Upper lobe of left lung (tissue), 6 donors: Measurements from ENCODE around the gene TSPAN10. TPM values are rescaled to one million over a fixed set of nuclear protein-coding genes. Genes with fewer than 3 reads are reported as not detected.

Experiments used
- ATAC-seq, 2 donors: fragments of 200-7000 bp; cut with Tn5 transposase; one replicate each; pipeline ENCODE4 v1.9.1; 2022; ENCODE audit warnings: mild to moderate bottlenecking in 2 of 2, moderate library complexity in 2 of 2; ENCODE audit not compliant: low FRiP score in 2 of 2
- DNase-seq, 2 donors: peaks; one replicate each; pipeline ENCODE4 v3.0.0-alpha.2; 2019 to 2020
- H3K27ac ChIP-seq, 4 donors: fragments of 200-600 bp; sonication (generic); one replicate each; pipeline ENCODE4 v1.5.1; 2016 to 2019
- H3K27me3 ChIP-seq, 4 donors: fragments of 200-600 bp; sonication (generic); one replicate each; pipeline ENCODE4 v1.5.1; 2017 to 2019
- H3K36me3 ChIP-seq, 4 donors: fragments of 200-600 bp; sonication (generic); one replicate each; pipeline ENCODE4 v1.5.1; 2016 to 2019
- H3K4me1 ChIP-seq, 4 donors: fragments of 200-600 bp; sonication (generic); one replicate each; pipeline ENCODE4 v1.5.1; 2018 to 2019
- H3K4me3 ChIP-seq, 4 donors: fragments of 200-600 bp; sonication (generic); one replicate each; pipeline ENCODE4 v1.5.1; 2017 to 2019; ENCODE audit warnings: mild to moderate bottlenecking in 2 of 4, moderate library complexity in 1 of 4
- H3K9me3 ChIP-seq, 4 donors: fragments of 200-600 bp; sonication (generic); one replicate each; pipeline ENCODE4 v1.5.1; 2018 to 2019
- EP300 ChIP-seq, 4 donors: sonication (generic); formaldehyde crosslinking; IDR thresholded peaks; one replicate each; pipeline ENCODE4 v1.5.1; 2017; ENCODE audit warnings: antibody characterized with exemption in 4 of 4, control low read depth in 2 of 4
- POLR2A ChIP-seq, 4 donors: fragments of 450-650 bp; IDR thresholded peaks; one replicate each; pipeline ENCODE4 v1.5.1; 2016 to 2017; ENCODE audit warnings: antibody characterized with exemption in 4 of 4, mild to moderate bottlenecking in 2 of 4
- POLR2AphosphoS5 ChIP-seq, 2 donors: sonication (generic); formaldehyde crosslinking; IDR thresholded peaks; one replicate each; pipeline ENCODE4 v1.5.1; 2017; ENCODE audit warnings: antibody characterized with exemption in 2 of 2
- WGBS, 2 donors: methylation state at CpG; one replicate each; pipeline ENCODE4 v1.1.5; 2017 to 2018; 5-methylcytosine and 5-hydroxymethylcytosine counted together
- total RNA-seq, 6 donors: library from RNA; depleted of rRNA in 4 of 6; stranded (reverse); fragments of >200 nt in 4 of 6; gene quantifications; one replicate each; pipeline versions ENCODE4 v1.1.0 to v1.2.1, GENCODE V29; 2016 to 2021
- TF ChIP-seq, protein P1 (sequence below), 6 experiments: fragments of 450-650 bp in 4 of 6; fragments of 200-600 bp in 2 of 6; sonication (generic) in 2 of 6; IDR thresholded peaks; one replicate each; pipeline ENCODE4 v1.5.1; 2016 to 2019; ENCODE audit warnings: antibody characterized with exemption in 6 of 6
- donor health status: DM: no; HTN: no; CAD: no; lungs with moderate emphysema.
- donor health status: DM: no; HTN: yes; CAD: no; lungs with severe emphysema.

The TSPAN10 gene
- total RNA-seq, 6 donors from 2014 or later: 0.61 to 2.8 (median 1.0) TPM

DNA sequence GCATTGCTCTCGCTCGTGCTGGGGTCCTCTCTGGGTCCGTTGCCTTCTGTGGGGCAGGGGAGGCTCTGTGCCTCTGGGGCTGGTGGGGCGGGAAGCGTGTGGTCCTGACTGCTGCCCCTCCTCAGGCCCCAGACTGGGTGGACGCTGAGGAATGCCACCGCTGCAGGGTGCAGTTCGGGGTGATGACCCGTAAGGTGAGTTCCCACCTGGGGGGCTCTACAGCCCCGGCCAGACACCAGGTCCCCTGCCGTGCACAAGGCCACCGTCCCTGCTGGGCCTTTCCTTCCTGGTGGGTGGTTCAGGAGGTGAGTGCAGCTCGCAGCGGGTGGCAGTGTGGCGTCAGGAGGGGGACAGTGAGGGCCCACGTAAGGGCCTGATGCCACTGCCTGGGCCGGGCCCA, 53.6 kb downstream of the TSPAN10 start:
- no peak for ATAC-seq
- Histone ChIP-seq H3K27ac (no peak overlapping the region), H3K4me3 (no peak overlapping the region), H3K36me3 (peaks cover 51 to 100% (median 97%) of the 10 kb centered on the region in 4 donors), H3K9me3 (no peaks in the 10 kb centered on the region), H3K4me1 (peaks cover 2 to 9% (median 6%) of the 10 kb centered on the region in 4 donors), H3K27me3 (no peaks in the 10 kb centered on the region)
- WGBS, 2 donors: 89 to 97% methylated on average over 5 to 17 of the region's 17 CpGs
- TF ChIP-seq, protein P1, sequence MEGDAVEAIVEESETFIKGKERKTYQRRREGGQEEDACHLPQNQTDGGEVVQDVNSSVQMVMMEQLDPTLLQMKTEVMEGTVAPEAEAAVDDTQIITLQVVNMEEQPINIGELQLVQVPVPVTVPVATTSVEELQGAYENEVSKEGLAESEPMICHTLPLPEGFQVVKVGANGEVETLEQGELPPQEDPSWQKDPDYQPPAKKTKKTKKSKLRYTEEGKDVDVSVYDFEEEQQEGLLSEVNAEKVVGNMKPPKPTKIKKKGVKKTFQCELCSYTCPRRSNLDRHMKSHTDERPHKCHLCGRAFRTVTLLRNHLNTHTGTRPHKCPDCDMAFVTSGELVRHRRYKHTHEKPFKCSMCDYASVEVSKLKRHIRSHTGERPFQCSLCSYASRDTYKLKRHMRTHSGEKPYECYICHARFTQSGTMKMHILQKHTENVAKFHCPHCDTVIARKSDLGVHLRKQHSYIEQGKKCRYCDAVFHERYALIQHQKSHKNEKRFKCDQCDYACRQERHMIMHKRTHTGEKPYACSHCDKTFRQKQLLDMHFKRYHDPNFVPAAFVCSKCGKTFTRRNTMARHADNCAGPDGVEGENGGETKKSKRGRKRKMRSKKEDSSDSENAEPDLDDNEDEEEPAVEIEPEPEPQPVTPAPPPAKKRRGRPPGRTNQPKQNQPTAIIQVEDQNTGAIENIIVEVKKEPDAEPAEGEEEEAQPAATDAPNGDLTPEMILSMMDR (IDR thresholded peaks at IDR 0.05): no peak
- TF ChIP-seq POLR2A (IDR thresholded peaks at IDR 0.05): no peak
- peak in 1 of 2 donors; percentile 72 for DNase-seq

DNA sequence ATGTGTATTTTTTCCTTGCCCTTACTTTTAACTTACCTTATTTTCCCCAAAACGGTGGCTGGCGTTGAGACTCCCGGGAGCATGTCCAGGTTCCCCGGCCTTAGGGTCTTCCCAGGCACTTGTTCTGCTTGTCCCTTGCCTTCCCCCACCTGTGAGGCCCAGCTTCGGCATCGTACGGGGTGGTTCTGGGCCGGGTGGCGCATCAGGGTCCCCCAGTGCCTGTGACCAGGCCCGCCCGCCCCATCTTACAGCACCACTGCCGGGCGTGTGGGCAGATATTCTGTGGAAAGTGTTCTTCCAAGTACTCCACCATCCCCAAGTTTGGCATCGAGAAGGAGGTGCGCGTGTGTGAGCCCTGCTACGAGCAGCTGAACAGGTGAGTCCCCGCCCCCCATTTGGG, 54.2 kb downstream of the TSPAN10 start:
- ATAC-seq (no peak), DNase-seq (peak in 1 of 2 donors; percentile 71)
- H3K4me3 ChIP-seq: no peak overlapping the region
- H3K9me3 ChIP-seq: no peaks in the 10 kb centered on the region
- peaks cover 0 to 5% (median under 1%) of the 10 kb centered on the region in 4 donors for H3K4me1 ChIP-seq
- TF ChIP-seq POLR2A (IDR thresholded peaks at IDR 0.05) (no peak), POLR2AphosphoS5 (IDR thresholded peaks at IDR 0.05) (no peak), EP300 (IDR thresholded peaks at IDR 0.05) (no peak)
- TF ChIP-seq, protein P1 (IDR thresholded peaks at IDR 0.05): no peak
- no peaks in the 10 kb centered on the region for H3K27me3 ChIP-seq
- WGBS, 2 donors: 92 to 95% methylated on average over 10 to 17 of the region's 18 CpGs
- H3K27ac ChIP-seq: no peak overlapping the region
- H3K36me3 ChIP-seq: peaks cover 52 to 100% (median 100%) of the 10 kb centered on the region in 4 donors

DNA sequence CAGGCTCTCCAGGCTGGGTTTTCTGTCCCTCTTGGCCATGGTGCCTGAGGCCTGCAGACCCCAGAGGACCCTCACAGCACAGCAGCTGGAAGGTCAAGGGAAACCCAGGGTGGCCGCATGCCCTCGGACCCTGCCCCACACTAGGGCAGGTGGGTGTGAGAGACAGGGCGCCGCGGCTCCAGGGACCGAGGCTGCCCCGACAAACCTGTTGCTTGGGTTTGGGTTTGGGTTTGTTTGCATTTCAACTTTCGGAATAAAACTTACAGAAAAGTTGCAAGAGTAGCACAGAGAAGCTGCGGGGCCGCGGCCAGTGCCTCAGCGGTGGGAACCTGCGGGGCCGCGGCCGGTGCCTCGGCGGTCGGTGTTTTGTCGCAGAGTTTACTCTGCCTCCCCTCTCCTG, 54.6 kb downstream of the TSPAN10 start:
- peaks cover 51 to 100% (median 100%) of the 10 kb centered on the region in 4 donors for H3K36me3 ChIP-seq

DNA sequence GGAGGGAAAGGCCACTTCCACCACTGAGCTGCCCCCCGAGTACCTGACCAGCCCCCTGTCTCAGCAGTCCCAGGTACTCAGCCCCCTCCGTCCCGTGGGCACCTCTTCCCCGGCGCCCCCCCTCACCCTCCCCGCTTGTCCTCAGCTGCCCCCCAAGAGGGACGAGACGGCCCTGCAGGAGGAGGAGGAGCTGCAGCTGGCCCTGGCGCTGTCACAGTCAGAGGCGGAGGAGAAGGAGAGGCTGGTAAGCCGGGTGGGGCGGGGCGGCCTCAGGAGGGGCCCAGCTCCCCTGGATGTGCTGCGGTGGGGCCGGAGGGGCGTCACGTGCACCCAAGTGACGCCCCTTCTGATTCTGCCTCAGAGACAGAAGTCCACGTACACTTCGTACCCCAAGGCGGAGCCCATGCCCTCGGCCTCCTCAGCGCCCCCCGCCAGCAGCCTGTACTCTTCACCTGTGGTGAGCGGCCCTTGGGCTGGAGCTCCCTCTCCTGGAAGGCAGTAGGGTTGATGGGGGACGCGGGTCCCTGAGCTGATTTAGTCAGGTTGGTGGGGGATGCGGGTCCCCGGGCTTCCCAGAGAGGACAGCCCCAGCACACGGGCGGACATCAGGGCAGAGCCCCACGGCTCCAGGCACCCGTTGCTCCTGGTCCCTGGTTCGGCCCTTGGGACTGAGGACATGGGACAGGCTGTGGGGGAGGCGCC, 56.7 kb downstream of the TSPAN10 start:
- Histone ChIP-seq H3K36me3 (peaks cover 47 to 100% (median 99%) of the 10 kb centered on the region in 4 donors), H3K9me3 (no peaks in the 10 kb centered on the region), H3K27me3 (no peaks in the 10 kb centered on the region), H3K27ac (no peak overlapping the region), H3K4me3 (no peak overlapping the region), H3K4me1 (no peaks in the 10 kb centered on the region)
- TF ChIP-seq, protein P1 (IDR thresholded peaks at IDR 0.05): no peak
- TF ChIP-seq POLR2AphosphoS5 (IDR thresholded peaks at IDR 0.05): no peak
- TF ChIP-seq EP300 (IDR thresholded peaks at IDR 0.05): no peak
- no peak for TF ChIP-seq POLR2A (IDR thresholded peaks at IDR 0.05)
- ATAC-seq: no peak
- WGBS, 2 donors: 89% methylated on average over 35 of the region's 35 CpGs; no CpG with 5 or more reads in 1 of the 2 donors
- peak in 1 of 2 donors; percentile 80 for DNase-seq

More for the DNA sequence above, 54.6 kb downstream of the TSPAN10 start:
- H3K4me3 ChIP-seq: no peak overlapping the region
- peaks cover 0 to 1% (median 0%) of the 10 kb centered on the region in 4 donors for H3K4me1 ChIP-seq
- 95 to 96% methylated on average over 13 to 20 of the region's 20 CpGs for WGBS, 2 donors
- DNase-seq: peak in 1 of 2 donors; percentile 74
- H3K27me3 ChIP-seq: no peaks in the 10 kb centered on the region
- TF ChIP-seq POLR2AphosphoS5 (IDR thresholded peaks at IDR 0.05) (no peak), POLR2A (IDR thresholded peaks at IDR 0.05) (no peak), EP300 (IDR thresholded peaks at IDR 0.05) (no peak)
- TF ChIP-seq, protein P1 (IDR thresholded peaks at IDR 0.05): no peak
- no peak for ATAC-seq
- H3K27ac ChIP-seq: no peak overlapping the region
- no peaks in the 10 kb centered on the region for H3K9me3 ChIP-seq

DNA sequence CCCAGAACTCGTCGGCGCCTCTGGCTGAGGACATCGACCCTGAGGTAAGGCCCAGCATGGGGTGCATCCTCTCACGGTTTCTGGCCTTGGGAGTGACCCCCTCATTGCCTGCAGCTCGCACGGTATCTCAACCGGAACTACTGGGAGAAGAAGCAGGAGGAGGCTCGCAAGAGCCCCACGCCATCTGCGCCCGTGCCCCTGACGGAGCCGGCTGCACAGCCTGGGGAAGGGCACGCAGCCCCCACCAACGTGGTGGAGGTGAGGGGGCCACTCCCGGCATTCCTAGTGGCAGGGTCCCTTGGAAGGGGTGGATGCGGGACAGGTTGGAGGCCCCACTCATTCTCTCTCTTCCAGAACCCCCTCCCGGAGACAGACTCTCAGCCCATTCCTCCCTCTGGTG, 57.8 kb downstream of the TSPAN10 start:
- TF ChIP-seq, protein P1 (IDR thresholded peaks at IDR 0.05): no peak
- TF ChIP-seq POLR2A (IDR thresholded peaks at IDR 0.05) (no peak), EP300 (IDR thresholded peaks at IDR 0.05) (no peak), POLR2AphosphoS5 (IDR thresholded peaks at IDR 0.05) (no peak)
- H3K27me3 ChIP-seq: no peaks in the 10 kb centered on the region
- no peak for ATAC-seq
- H3K27ac ChIP-seq: no peak overlapping the region
- H3K36me3 ChIP-seq: peaks cover 43 to 100% (median 94%) of the 10 kb centered on the region in 4 donors
- no peak overlapping the region for H3K4me3 ChIP-seq
- 96 to 97% methylated on average over 14 to 19 of the region's 19 CpGs for WGBS, 2 donors
- no peak for DNase-seq
- no peaks in the 10 kb centered on the region for H3K4me1 ChIP-seq
- no peaks in the 10 kb centered on the region for H3K9me3 ChIP-seq
